Endothelial cell of umbilical vein (primary cell): ENCODE results near the gene PLXNA4. TPM values are rescaled to one million over a fixed set of nuclear protein-coding genes. Genes with fewer than 3 reads are reported as not detected.

Experiments
- BruUV-seq: library from RNA; stranded (reverse); fragments of 400-500 nt; replicated peaks from 2 replicates; lab custom pipeline; 2021; lab: Mats Ljungman, UMichigan
- CTCF ChIA-PET: fragments of 300-600, 350-600 bp; sonication (Branson Sonifier 250); formaldehyde crosslinking; loops from one replicate; lab custom pipeline; 2021; ENCODE audit warnings: antibody characterized with exemption, inconsistent platforms; lab: Charles Lee
- POLR2A ChIA-PET: fragments of 300-600, 350-600 bp; sonication (Branson Sonifier 250); formaldehyde crosslinking; loops from one replicate; lab custom pipeline; 2021; ENCODE audit warnings: antibody characterized with exemption, inconsistent platforms; lab: Charles Lee
- DNase-seq: peaks from one replicate; pipeline ENCODE4 v3.0.0-alpha.2; 2011; ENCODE audit warnings: low read depth, low spot score
- FAIRE-seq: peaks from 2 replicates; lab custom pipeline; 2011; peaks lifted over from hg19 to GRCh38; lab: Jason Lieb, UNC
- H2AFZ ChIP-seq: 2 replicates; pipeline ENCODE4 v1.6.0; 2012; ENCODE audit warnings: low read depth, low read length, control low read depth, inconsistent platforms
- H3K27ac ChIP-seq: 2 replicates; pipeline ENCODE4 v1.5.1; 2011; ENCODE audit warnings: low read depth, mild to moderate bottlenecking, control low read depth, low read length, moderate library complexity; ENCODE audit not compliant: insufficient read depth
- H3K27me3 ChIP-seq, 2 experiments: 2 replicates each; pipeline versions ENCODE4 v1.6.0 to v1.6.1; 2011; ENCODE audit warnings: low read length in 2 of 2, mixed read lengths in 1 of 2; ENCODE audit not compliant: control insufficient read depth in 2 of 2, insufficient read depth in 2 of 2
- H3K36me3 ChIP-seq, 2 experiments: 2 replicates in 1 of 2; 3 replicates in 1 of 2; pipeline ENCODE4 v1.5.1; 2011; ENCODE audit warnings: low read length in 2 of 2, mild to moderate bottlenecking in 1 of 2, moderate library complexity in 1 of 2; ENCODE audit not compliant: control insufficient read depth in 2 of 2, insufficient read depth in 2 of 2; ENCODE audit errors: extremely low read depth in 1 of 2
- H3K4me1 ChIP-seq: 3 replicates; pipeline ENCODE4 v1.5.1; 2011; ENCODE audit warnings: mild to moderate bottlenecking, low read length; ENCODE audit not compliant: control insufficient read depth, insufficient read depth; ENCODE audit errors: extremely low read depth
- H3K4me2 ChIP-seq: 2 replicates; pipeline ENCODE4 v1.6.1; 2011; ENCODE audit warnings: low read length, control low read depth, mixed read lengths; ENCODE audit not compliant: insufficient read depth
- H3K4me3 ChIP-seq, 3 experiments: fragments of 200-600 bp in 1 of 3; sonication (generic), shearing (Covaris generic) in 1 of 3; replicated peaks in 1 of 3; 2 replicates each; pipeline ENCODE4 v1.5.1; 2011 to 2016; ENCODE audit warnings: control low read depth in 3 of 3, low read length in 3 of 3, mild to moderate bottlenecking in 2 of 3, inconsistent platforms in 1 of 3, low read depth in 1 of 3, moderate library complexity in 1 of 3; ENCODE audit not compliant: insufficient read depth in 1 of 3
- H3K79me2 ChIP-seq: 2 replicates; pipeline ENCODE4 v1.6.0; 2012; ENCODE audit warnings: low read length, inconsistent platforms; ENCODE audit not compliant: control insufficient read depth, insufficient read depth
- H3K9ac ChIP-seq: replicated peaks from 2 replicates; pipeline ENCODE3; 2011; ENCODE audit warnings: low read length, control low read depth; ENCODE audit not compliant: insufficient read depth; ENCODE audit errors: extremely low read depth
- H3K9me1 ChIP-seq: replicated peaks from 3 replicates; pipeline ENCODE4 v1.6.0; 2011; ENCODE audit warnings: mild to moderate bottlenecking, low read length; ENCODE audit not compliant: control insufficient read depth, insufficient read depth; ENCODE audit errors: extremely low read depth
- H3K9me3 ChIP-seq: replicated peaks from 2 replicates; pipeline ENCODE4 v1.5.1; 2012; ENCODE audit warnings: low read length, inconsistent platforms; ENCODE audit not compliant: control insufficient read depth, insufficient read depth
- H4K20me1 ChIP-seq: replicated peaks from 2 replicates; pipeline ENCODE3; 2011; ENCODE audit warnings: mild to moderate bottlenecking, low read length; ENCODE audit not compliant: control insufficient read depth, insufficient read depth; ENCODE audit errors: extremely low read depth
- CTCF ChIP-seq, 2 donors: IDR thresholded peaks; 1 replicate in 1 of 2; 2 replicates in 1 of 2; pipeline ENCODE4 v1.5.1; 2011; ENCODE audit warnings: low read length in 2 of 2, mild to moderate bottlenecking in 2 of 2, moderate library complexity in 2 of 2, control low read depth in 1 of 2, inconsistent platforms in 1 of 2, low read depth in 1 of 2; ENCODE audit not compliant: insufficient read depth in 1 of 2; ENCODE audit errors: extremely low read depth in 1 of 2
- EZH2 ChIP-seq: IDR thresholded peaks from 2 replicates; pipeline ENCODE4 v1.6.1; 2012; ENCODE audit warnings: borderline replicate concordance, low read depth, mild to moderate bottlenecking, moderate library complexity, low read length, inconsistent platforms; ENCODE audit not compliant: severe bottlenecking
- FOS ChIP-seq: IDR thresholded peaks from 2 replicates; pipeline ENCODE4 v1.6.1; 2011; ENCODE audit warnings: mild to moderate bottlenecking, low read length, moderate library complexity, borderline replicate concordance; ENCODE audit not compliant: insufficient read depth
- GATA2 ChIP-seq: IDR thresholded peaks from 2 replicates; pipeline ENCODE4 v1.7.0; 2011; ENCODE audit warnings: low read depth, mild to moderate bottlenecking, moderate library complexity, mixed read lengths, low read length; ENCODE audit not compliant: insufficient read length, insufficient read depth
- JUN ChIP-seq: IDR thresholded peaks from 2 replicates; pipeline ENCODE4 v1.6.1; 2011; ENCODE audit warnings: borderline replicate concordance, low read depth; ENCODE audit not compliant: insufficient read length, insufficient read depth
- MYC ChIP-seq: IDR thresholded peaks from one replicate; pipeline ENCODE4 v1.6.1; 2011; ENCODE audit warnings: mild to moderate bottlenecking, low read depth, low read length
- POLR2A ChIP-seq: IDR thresholded peaks from 2 replicates; pipeline ENCODE4 v1.6.1; 2012; ENCODE audit warnings: low read depth, mild to moderate bottlenecking, control low read depth, low read length
- POLR2AphosphoS5 ChIP-seq: IDR thresholded peaks from 2 replicates; pipeline ENCODE4 v1.6.1; 2012; ENCODE audit warnings: low read depth, mild to moderate bottlenecking, control low read depth, low read length, moderate library complexity; ENCODE audit not compliant: insufficient read depth
- dilution Hi-C: fragments of 300-500 bp; cut with MboI; formaldehyde crosslinking; loops from one replicate; pipeline ENCODE4 v1.15.0; 2019; ENCODE audit warnings: low sequenced_read_pairs; ENCODE audit not compliant: extremely low pct_ligation_motif_present
- intact Hi-C: fragments of 100-400 bp; cut with micrococcal nuclease; formaldehyde crosslinking; loops from one replicate; pipeline ENCODE4 v1.10.0; 2022
- polyA plus RNA-seq, 4 experiments: library from polyadenylated mRNA; depleted of rRNA in 3 of 4; stranded (reverse) in 3 of 4; unstranded in 1 of 4; fragments of >200 nt; gene quantifications; 2 replicates each; pipeline versions ENCODE4 v1.2.1 to v1.2.3, GENCODE V29; 2011 to 2012; ENCODE audit warnings: missing spikeins in 1 of 4
- total RNA-seq: library from RNA; stranded (reverse); gene quantifications from 2 replicates; pipeline ENCODE4 v1.2.3, GENCODE V29; 2021
- TF ChIP-seq, protein P1 (sequence below): IDR thresholded peaks from 2 replicates; pipeline ENCODE4 v1.6.1; 2011; ENCODE audit not compliant: insufficient read depth, insufficient read length

PLXNA4 gene
- total and polyA plus RNA-seq, 2 donors (not counting 3 experiments of a cell fraction or from before 2014, with no cell fraction given): 12.1 to 20.4 TPM

- H4K20me1 ChIP-seq: no peaks in the 10 kb centered on the region
- DNase-seq: no peak
- no TSS peak for BruUV-seq
- no peak overlapping the region for H2AFZ ChIP-seq
- dilution Hi-C loops: no loop called here
- H3K79me2 ChIP-seq: no peaks in the 10 kb centered on the region
- no peaks in the 10 kb centered on the region for H3K27me3 ChIP-seq
- H3K4me1 ChIP-seq: peaks cover 3% of the 10 kb centered on the region
- no peak overlapping the region for H3K9ac ChIP-seq
- FAIRE-seq: no peak
- intact Hi-C loops: loop anchor here (10.0 kb wide), 1 partner anchor 433 kb away; no protein-coding TSS in a partner anchor
- H3K9me1 ChIP-seq: no peaks in the 10 kb centered on the region
- H3K9me3 ChIP-seq: no peaks in the 10 kb centered on the region
- H3K36me3 ChIP-seq: no peaks in the 10 kb centered on the region
- no peak overlapping the region for H3K4me2 ChIP-seq
- ChIA-PET CTCF (interaction anchor here (0.9 to 1.5 kb wide), 2 partner anchors 9 to 59 kb away, joined by 3 to 5 read pairs; no protein-coding TSS in a partner anchor), POLR2A (no interaction called here)
- TF ChIP-seq MYC (no peak), GATA2 (no peak)
- no peak overlapping the region for H3K4me3 ChIP-seq
- no peak overlapping the region for H3K27ac ChIP-seq
Observed at GRCh38 chr7:132377703-132378584, 198.3 kb downstream of the PLXNA4 start.

- intact Hi-C loops: loop anchor here (10.0 kb wide), 1 partner anchor 432 kb away; no protein-coding TSS in a partner anchor
- ChIA-PET CTCF (interaction anchor here (0.9 to 1.5 kb wide), 2 partner anchors 9 to 58 kb away, joined by 3 to 5 read pairs; no protein-coding TSS in a partner anchor), POLR2A (interaction anchor here (0.6 kb wide), 1 partner anchor 53 kb away, joined by 4 read pairs; no protein-coding TSS in a partner anchor)
- Histone ChIP-seq H3K4me1 (peaks cover under 1% of the 10 kb centered on the region), H3K9me3 (no peaks in the 10 kb centered on the region), H3K9me1 (no peaks in the 10 kb centered on the region), H3K79me2 (no peaks in the 10 kb centered on the region), H3K4me3 (no peak overlapping the region), H3K9ac (no peak overlapping the region), H3K36me3 (peaks cover 0 to 2% of the 10 kb centered on the region in 2 experiments), H4K20me1 (no peaks in the 10 kb centered on the region), H3K27me3 (no peaks in the 10 kb centered on the region), H3K4me2 (no peak overlapping the region), H3K27ac (no peak overlapping the region), H2AFZ (no peak overlapping the region)
- no peak for TF ChIP-seq POLR2A
- no peak for TF ChIP-seq POLR2AphosphoS5
- TF ChIP-seq JUN: no peak
- no peak for TF ChIP-seq CTCF (IDR thresholded peaks at IDR 0.05; ENCODE audit: extremely low read depth in 1 of 2, insufficient read depth in 1 of 2, low read depth in 1 of 2, low read length in 2 of 2)
- no peak for TF ChIP-seq EZH2
- TF ChIP-seq FOS: no peak
- no peak for TF ChIP-seq GATA2
- TF ChIP-seq MYC: no peak
- TF ChIP-seq, protein P1, sequence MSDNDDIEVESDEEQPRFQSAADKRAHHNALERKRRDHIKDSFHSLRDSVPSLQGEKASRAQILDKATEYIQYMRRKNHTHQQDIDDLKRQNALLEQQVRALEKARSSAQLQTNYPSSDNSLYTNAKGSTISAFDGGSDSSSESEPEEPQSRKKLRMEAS: no peak
- peak; percentile 71 for DNase-seq
- BruUV-seq: no TSS peak
- FAIRE-seq: no peak
- dilution Hi-C loops: no loop called here
Observed at GRCh38 chr7:132377015-132377414, 199.3 kb downstream of the PLXNA4 start.
